SKM-1 treated with dmso at 0.1 percent for 144 hours (cell line): ENCODE measurements around the gene CTXND1.
"Not testable (repeated sequence)": the region's sequence is repeated elsewhere in the genome, so short reads cannot be mapped to it uniquely, and the experiment has no call there.

Experiments used
- DNase-seq: peaks from one replicate; lab custom pipeline; 2025; ENCODE audit not compliant: unreplicated experiment; lab: John Stamatoyannopoulos, UW

The CTXND1 gene

GRCh38 chr15:80160570-80161156 lies 91.3 kb downstream of the CTXND1 start:
- DNase-seq: peak; percentile 97

- DNase-seq: no peak
Observed at GRCh38 chr15:80159811-80160569, 92.0 kb downstream of the CTXND1 start.

- DNase-seq: no peak
Observed at GRCh38 chr15:80159301-80159700, 92.7 kb downstream of the CTXND1 start.

GRCh38 chr15:80157215-80157614 lies 94.8 kb downstream of the CTXND1 start:
- DNase-seq: no peak

GRCh38 chr15:80156176-80156720 lies 95.8 kb downstream of the CTXND1 start:
- no peak for DNase-seq

- not testable (repeated sequence) for DNase-seq
Observed at GRCh38 chr15:80155378-80156175, 96.4 kb downstream of the CTXND1 start.

GRCh38 chr15:80155001-80155377 lies 97.0 kb downstream of the CTXND1 start:
- DNase-seq: no peak

GRCh38 chr15:80154336-80154735 lies 97.7 kb downstream of the CTXND1 start:
- DNase-seq: no peak

- DNase-seq: no peak
Observed at GRCh38 chr15:80153900-80154299, 98.1 kb downstream of the CTXND1 start.

GRCh38 chr15:80152896-80153876 lies 98.8 kb downstream of the CTXND1 start, which contains the start of gene FAH:
Gene FAH, plus strand, starts transcription at chr15:80152999. Its CDS starts 56 bp downstream, at chr15:80153055.
- peak; percentile 87 for DNase-seq

GRCh38 chr15:80152180-80152895 lies 99.7 kb downstream of the CTXND1 start:
- DNase-seq: peak; percentile 93

GRCh38 chr15:80151576-80151975 lies 100.4 kb downstream of the CTXND1 start:
- DNase-seq: no peak

GRCh38 chr15:80151148-80151547 lies 100.9 kb downstream of the CTXND1 start:
- DNase-seq: no peak
